Stomach (tissue), 9 donors: ENCODE data around the gene GZMM. TPM values are rescaled to one million over a fixed set of nuclear protein-coding genes. Genes with fewer than 3 reads are reported as not detected.

Experiments
- DNase-seq, 2 donors: peaks; one replicate each; pipeline versions ENCODE4 v3.0.0 to v3.0.0-alpha.2; 2013 to 2019
- H3K27ac ChIP-seq, 5 donors: fragments of 200-600 bp in 4 of 5; sonication (generic) in 4 of 5; one replicate each; pipeline ENCODE4 v1.5.1; 2013 to 2019; ENCODE audit warnings: mild to moderate bottlenecking in 1 of 5, moderate library complexity in 1 of 5
- H3K27me3 ChIP-seq, 3 donors: fragments of 200-600 bp; sonication (generic); one replicate each; pipeline ENCODE4 v1.5.1; 2017 to 2019; ENCODE audit warnings: mixed run types in 1 of 3
- H3K36me3 ChIP-seq, 4 donors: fragments of 200-600 bp; sonication (generic); 1 replicate in 3 of 4; 2 replicates in 1 of 4; pipeline ENCODE4 v1.5.1; 2016 to 2019
- H3K4me1 ChIP-seq, 4 donors: fragments of 200-600 bp; sonication (generic); one replicate each; pipeline ENCODE4 v1.5.1; 2016 to 2019
- H3K4me3 ChIP-seq, 4 donors: fragments of 200-600 bp; sonication (generic) in 3 of 4; one replicate each; pipeline ENCODE4 v1.5.1; 2016 to 2019; ENCODE audit warnings: mild to moderate bottlenecking in 1 of 4
- H3K9me3 ChIP-seq, 4 donors: fragments of 200-600 bp; sonication (generic); one replicate each; pipeline ENCODE4 v1.5.1; 2016 to 2019
- EP300 ChIP-seq: sonication (generic); formaldehyde crosslinking; IDR thresholded peaks from one replicate; pipeline ENCODE4 v1.6.1; 2017; ENCODE audit warnings: antibody characterized with exemption
- POLR2A ChIP-seq, 4 donors: fragments of 450-650 bp; IDR thresholded peaks; one replicate each; pipeline ENCODE4 v1.6.1; 2016; ENCODE audit warnings: antibody characterized with exemption in 4 of 4, control low read depth in 2 of 4, mild to moderate bottlenecking in 1 of 4, moderate library complexity in 1 of 4
- POLR2AphosphoS5 ChIP-seq, 3 donors: sonication (generic); formaldehyde crosslinking; IDR thresholded peaks; one replicate each; pipeline ENCODE4 v1.6.1; 2016; ENCODE audit warnings: antibody characterized with exemption in 3 of 3
- WGBS, 5 donors: extraction: QIAGEN DNeasy Blood & Tissue Kit in 3 of 5; methylation state at CpG; one replicate each; pipeline versions ENCODE4 v1.1.5 to v1.1.7; 2013 to 2018; 5-methylcytosine and 5-hydroxymethylcytosine counted together
- intact Hi-C: fragments of 100-400 bp; cut with DNase I; formaldehyde crosslinking; loops from one replicate; pipeline ENCODE4 v1.15.1; 2023; ENCODE audit warnings: low total_unique reads
- polyA plus RNA-seq, 3 donors: library from polyadenylated mRNA; stranded (reverse); fragments of 200-250 nt; gene quantifications; one replicate each; pipeline ENCODE4 v1.2.3, GENCODE V29; 2013
- total RNA-seq, 5 donors: library from RNA; depleted of rRNA; stranded (reverse); fragments of >200 nt; gene quantifications; one replicate each; pipeline versions ENCODE4 v1.1.0 to v1.2.3, GENCODE V29; 2014 to 2016
- TF ChIP-seq, protein P1 (sequence below), 7 experiments: fragments of 450-650 bp in 4 of 7; fragments of 200-600 bp in 3 of 7; sonication (generic) in 3 of 7; IDR thresholded peaks; one replicate each; pipeline ENCODE4 v1.5.1; 2016 to 2019; ENCODE audit warnings: antibody characterized with exemption in 7 of 7, control low read depth in 2 of 7, mild to moderate bottlenecking in 1 of 7
- donor health status: healthy with polysubstance abuse.
- donor health status: Bipolar disorder and iron deficiency.
- donor health status: healthy.

The GZMM gene
- total and polyA plus RNA-seq, 8 donors = 0.37 to 6.6 (median 0.93) TPM; not detected in 3

DNA sequence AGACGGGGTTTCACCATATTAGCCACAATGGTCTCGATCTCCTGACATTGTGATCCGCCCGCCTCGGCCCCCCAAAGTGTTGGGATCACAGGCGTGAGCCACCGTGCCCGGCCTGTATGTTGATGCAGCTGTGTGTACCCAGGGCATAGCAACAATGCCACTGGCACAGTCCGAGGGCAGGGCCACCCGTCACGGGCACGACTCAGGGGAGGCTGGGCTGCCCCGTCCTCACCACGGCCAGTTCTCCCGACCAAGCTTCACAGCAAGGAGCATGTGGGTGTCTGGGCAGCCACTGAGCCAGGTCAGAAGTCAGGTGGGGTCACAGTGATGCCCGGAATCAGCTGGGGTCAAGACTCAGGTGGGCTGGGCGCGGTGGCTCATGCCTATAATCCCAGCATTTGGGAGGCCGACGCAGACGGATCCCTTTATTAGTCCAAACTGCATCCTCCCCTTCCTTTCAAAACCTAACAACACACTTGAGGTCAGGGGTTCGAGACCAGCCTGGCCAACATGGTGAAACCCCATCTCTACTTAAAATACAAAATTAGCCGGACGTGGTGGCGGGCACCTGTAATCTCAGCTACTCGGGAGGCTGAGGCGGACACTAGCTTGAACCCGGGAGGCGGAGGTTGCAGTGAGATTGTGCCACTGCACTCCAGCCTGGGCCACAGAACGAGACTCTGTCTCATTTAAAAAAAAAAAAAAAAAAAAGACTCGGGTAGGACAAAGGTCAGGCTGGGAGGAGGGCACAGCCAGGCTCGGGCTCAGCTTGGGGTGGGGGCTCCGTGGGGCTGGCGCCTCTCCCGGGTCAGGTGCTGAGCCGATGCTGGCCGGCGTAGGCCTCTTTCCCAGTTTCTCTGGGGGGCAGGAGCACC lies 13.5 kb upstream of the GZMM start:
- 57 to 63% (median 59%) methylated on average over 38 of the region's 38 CpGs for WGBS, 5 donors
- peak overlapping the region; percentile 97 to 100 (median 99) for H3K4me3 ChIP-seq
- no peaks in the 10 kb centered on the region for H3K9me3 ChIP-seq
- peak overlapping the region; percentile 92 to 99 (median 96) for H3K27ac ChIP-seq
- TF ChIP-seq EP300 (no peak), POLR2AphosphoS5 (IDR thresholded peaks at IDR 0.05) (no peak), POLR2A (IDR thresholded peaks at IDR 0.05) (no peak)
- TF ChIP-seq, protein P1, sequence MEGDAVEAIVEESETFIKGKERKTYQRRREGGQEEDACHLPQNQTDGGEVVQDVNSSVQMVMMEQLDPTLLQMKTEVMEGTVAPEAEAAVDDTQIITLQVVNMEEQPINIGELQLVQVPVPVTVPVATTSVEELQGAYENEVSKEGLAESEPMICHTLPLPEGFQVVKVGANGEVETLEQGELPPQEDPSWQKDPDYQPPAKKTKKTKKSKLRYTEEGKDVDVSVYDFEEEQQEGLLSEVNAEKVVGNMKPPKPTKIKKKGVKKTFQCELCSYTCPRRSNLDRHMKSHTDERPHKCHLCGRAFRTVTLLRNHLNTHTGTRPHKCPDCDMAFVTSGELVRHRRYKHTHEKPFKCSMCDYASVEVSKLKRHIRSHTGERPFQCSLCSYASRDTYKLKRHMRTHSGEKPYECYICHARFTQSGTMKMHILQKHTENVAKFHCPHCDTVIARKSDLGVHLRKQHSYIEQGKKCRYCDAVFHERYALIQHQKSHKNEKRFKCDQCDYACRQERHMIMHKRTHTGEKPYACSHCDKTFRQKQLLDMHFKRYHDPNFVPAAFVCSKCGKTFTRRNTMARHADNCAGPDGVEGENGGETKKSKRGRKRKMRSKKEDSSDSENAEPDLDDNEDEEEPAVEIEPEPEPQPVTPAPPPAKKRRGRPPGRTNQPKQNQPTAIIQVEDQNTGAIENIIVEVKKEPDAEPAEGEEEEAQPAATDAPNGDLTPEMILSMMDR (IDR thresholded peaks at IDR 0.05) = no peak
- H3K4me1 ChIP-seq = peaks cover 24 to 42% (median 38%) of the 10 kb centered on the region in 4 donors
- no peak for DNase-seq
- intact Hi-C loops = no loop called here
- H3K27me3 ChIP-seq = peaks cover 0 to 23% (median 5%) of the 10 kb centered on the region in 3 donors
- peaks cover 0 to 6% (median 2%) of the 10 kb centered on the region in 4 donors for H3K36me3 ChIP-seq

DNA sequence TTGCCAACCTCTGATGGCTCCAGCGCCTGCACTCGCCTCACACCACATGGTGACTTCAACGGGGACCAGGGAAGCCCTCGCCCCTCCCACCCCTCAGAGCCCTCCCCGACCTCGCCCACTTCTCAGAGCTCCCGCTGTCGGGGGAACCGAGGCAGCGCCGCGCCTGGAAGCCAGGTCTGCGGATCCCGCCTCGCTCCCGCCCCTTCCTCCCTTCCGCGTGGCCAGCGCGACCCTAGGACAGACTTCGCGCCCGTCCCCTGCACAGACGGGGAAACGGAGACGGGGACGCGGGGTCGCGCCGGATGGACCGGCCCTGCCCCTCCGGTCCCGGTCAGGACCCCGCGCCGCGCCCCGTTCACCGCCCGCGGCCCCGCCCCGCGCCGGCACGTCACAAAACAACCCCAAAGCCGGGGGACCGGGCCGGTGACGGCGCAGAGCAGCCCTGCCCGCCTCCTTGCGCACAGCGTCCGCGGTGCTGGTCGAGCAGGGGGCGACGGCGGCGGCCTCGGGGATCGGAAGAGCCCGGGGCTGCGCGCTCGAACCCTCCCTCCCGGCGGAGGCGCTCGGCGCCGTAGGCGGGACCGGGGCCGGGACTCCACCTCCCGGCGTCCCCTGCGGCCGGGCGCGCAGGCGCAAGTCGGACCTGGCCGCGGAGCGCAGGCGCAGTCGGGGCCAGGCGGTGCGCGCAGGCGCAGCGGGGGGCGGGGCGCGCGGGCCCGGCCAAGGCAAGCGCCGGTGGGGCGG lies 12.7 kb upstream of the GZMM start:
- no peaks in the 10 kb centered on the region for H3K9me3 ChIP-seq
- DNase-seq = peak; percentile 88 to 96
- TF ChIP-seq POLR2A (IDR thresholded peaks at IDR 0.05) = no peak
- peak in 2 of 3 donors; percentile 28 to 30 for TF ChIP-seq POLR2AphosphoS5 (IDR thresholded peaks at IDR 0.05)
- intact Hi-C loops = no loop called here
- peaks cover 27 to 50% (median 41%) of the 10 kb centered on the region in 4 donors for H3K4me1 ChIP-seq
- H3K36me3 ChIP-seq = peaks cover 6 to 15% (median 10%) of the 10 kb centered on the region in 4 donors
- peak overlapping the region; percentile 92 to 99 (median 96) for H3K27ac ChIP-seq
- peak overlapping the region; percentile 97 to 100 (median 99) for H3K4me3 ChIP-seq
- WGBS, 5 donors = 0 to 2% (median 0%) methylated on average over 5 to 103 of the region's 103 CpGs
- H3K27me3 ChIP-seq = peaks cover 0 to 17% (median 4%) of the 10 kb centered on the region in 3 donors

DNA sequence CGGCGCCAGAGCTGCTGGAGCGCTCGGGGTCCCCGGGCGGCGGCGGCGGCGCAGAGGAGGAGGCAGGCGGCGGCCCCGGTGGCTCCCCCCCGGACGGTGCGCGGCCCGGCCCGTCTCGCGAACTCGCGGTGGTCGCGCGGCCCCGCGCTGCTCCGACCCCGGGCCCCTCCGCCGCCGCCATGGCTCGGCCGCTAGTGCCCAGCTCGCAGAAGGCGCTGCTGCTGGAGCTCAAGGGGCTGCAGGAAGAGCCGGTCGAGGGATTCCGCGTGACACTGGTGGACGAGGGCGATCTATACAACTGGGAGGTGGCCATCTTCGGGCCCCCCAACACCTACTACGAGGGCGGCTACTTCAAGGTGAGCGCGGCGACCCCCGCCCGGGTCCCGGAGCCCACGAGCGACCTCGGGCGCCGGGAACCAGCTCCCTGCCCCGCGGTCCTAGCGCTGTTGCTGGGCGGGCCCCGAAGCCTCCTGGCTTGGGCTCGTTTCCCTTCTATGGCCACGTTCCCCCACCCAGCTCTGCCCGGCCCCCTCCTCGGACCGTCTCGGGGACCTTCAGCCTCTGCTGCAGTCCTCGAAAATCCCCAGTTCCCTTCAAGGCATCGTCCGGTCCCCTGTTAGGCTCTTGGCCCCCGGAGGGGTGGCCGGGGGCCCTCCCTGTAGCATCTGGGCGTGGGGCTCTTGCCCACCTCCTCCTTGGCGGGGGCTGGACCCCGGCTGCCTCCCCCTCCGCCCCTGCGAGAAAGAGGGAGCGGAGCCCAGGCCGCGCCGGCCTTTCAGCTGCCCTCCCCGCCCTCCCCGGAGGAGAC lies 11.9 kb upstream of the GZMM start, which contains the start of gene CDC34:
CDC34 (plus strand) TSS at position 8 of the 808 bp plus-strand sequence; CDS start at position 180, 172 bp downstream.
- H3K27me3 ChIP-seq = peaks cover 0 to 10% (median 4%) of the 10 kb centered on the region in 3 donors
- H3K27ac ChIP-seq = peak within 1 kb of the TSS; percentile 92 to 99 (median 96)
- intact Hi-C loops = no loop called here
- WGBS, 5 donors = 0 to 2% (median 0%) methylated on average over 22 to 84 of the region's 84 CpGs
- H3K36me3 ChIP-seq = peaks cover 13 to 22% (median 18%) of the 10 kb centered on the region in 4 donors
- H3K4me1 ChIP-seq = peaks cover 27 to 52% (median 41%) of the 10 kb centered on the region in 4 donors
- peak within 1 kb of the TSS; percentile 97 to 100 (median 99) for H3K4me3 ChIP-seq
- no peaks in the 10 kb centered on the region for H3K9me3 ChIP-seq
- DNase-seq = peak in 1 of 2 donors; percentile 61
- TF ChIP-seq POLR2AphosphoS5 (IDR thresholded peaks at IDR 0.05) (peak in 1 of 3 donors; percentile 39), POLR2A (IDR thresholded peaks at IDR 0.05) (no peak)

DNA sequence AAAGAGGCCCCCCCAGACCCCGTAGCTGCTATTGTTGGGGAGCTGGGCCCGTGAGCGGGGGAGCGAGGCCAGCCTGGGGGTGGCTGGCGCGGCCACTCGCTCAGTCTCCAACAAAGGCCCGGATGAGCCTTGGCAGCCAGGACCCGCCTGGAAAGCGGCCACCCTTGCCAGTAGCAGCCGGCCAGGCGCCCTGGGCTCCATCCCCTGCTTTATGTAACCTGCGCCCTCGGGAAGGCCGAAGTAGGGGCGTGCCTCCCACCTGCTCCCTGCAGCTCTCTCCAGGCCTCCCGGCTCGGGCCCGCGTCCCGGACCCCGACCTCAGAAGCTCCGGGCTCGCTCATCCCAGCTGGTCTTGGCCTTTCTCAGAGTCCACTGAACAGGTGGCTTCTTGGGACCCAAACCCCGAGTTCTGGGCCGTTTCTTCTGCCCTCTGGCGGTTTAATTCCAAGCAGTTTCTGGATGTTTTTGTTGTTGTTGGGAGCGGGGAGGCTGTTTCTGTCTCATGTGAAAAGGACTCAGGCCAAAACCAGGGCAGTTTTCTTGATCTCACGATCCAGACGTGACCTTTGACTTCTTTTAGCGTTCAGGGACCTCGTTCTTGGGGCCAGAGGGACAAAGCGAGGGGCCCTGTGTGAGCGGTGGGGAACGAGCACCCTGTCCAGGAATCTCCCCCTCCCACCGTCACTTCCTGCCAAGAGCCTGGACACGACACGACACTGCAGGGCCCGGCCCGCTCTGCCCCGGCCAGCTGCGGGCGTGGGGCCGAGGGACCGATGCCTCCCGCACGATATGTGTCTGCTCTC lies 11.1 kb upstream of the GZMM start:
- intact Hi-C loops = no loop called here
- 0% methylated on average over 28 to 47 of the region's 47 CpGs for WGBS, 5 donors
- H3K36me3 ChIP-seq = peaks cover 15 to 29% (median 24%) of the 10 kb centered on the region in 4 donors

More for the DNA sequence above, 11.1 kb upstream of the GZMM start:
- no peaks in the 10 kb centered on the region for H3K9me3 ChIP-seq
- no peak for TF ChIP-seq EP300
- no peak for TF ChIP-seq POLR2A (IDR thresholded peaks at IDR 0.05)
- TF ChIP-seq, protein P1 (IDR thresholded peaks at IDR 0.05) = peak in 3 of 7 experiments; percentile 27 to 43 (median 34)
- no peak for TF ChIP-seq POLR2AphosphoS5 (IDR thresholded peaks at IDR 0.05)
- peak overlapping the region; percentile 97 to 100 (median 99) for H3K4me3 ChIP-seq
- H3K27me3 ChIP-seq = peaks cover 0 to 6% (median 0%) of the 10 kb centered on the region in 3 donors
- peaks cover 27 to 52% (median 41%) of the 10 kb centered on the region in 4 donors for H3K4me1 ChIP-seq
- peak; percentile 84 to 85 for DNase-seq
- peak overlapping the region; percentile 89 to 99 (median 96) for H3K27ac ChIP-seq
